ENCODE results near the gene SORL1. TPM values are rescaled to one million over a fixed set of nuclear protein-coding genes. Genes with fewer than 3 reads are reported as not detected.

SORL1 gene
- total and polyA plus RNA-seq, 2 of the 8 experiments (the other 6 are each of a cell fraction or from before 2014, with no cell fraction given): 38.1 to 65.5 TPM

DNA sequence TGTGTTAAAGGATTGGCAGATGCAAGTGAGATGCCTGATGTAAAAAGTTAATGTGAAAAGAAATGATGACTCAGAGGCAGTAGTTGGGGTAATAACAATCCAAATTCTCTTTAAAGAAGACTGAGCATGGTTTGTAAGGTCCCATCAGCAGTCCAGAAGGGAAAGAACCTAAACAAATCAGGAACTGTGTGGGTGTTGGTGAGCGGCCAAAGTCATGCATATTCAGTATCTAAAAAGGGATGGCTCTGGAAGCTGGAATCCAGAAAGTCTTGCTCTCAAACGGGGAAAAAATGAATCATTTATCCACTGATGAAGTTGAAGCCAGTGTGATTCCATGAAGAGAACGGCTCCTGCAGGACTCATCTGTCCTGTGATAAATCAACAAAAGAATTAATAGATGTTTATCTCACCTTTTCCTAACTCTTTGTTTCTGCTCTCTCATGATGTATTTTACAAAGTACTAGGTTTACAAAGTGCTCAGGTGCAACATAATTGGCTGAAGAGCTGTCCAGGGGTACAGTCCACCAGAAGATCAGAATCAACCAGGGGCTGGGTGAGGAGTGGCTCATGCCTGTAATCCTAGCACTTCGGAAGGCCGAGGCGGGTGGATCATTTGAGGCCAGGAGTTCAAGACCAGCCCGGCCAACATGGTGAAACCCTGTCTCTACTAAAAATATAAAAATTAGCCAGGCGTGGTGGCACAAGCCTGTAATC lies 21.1 kb downstream of the SORL1 start (continued):
- TF ChIP-seq BCL11A (IDR thresholded peaks at IDR 0.05; ENCODE audit: low read depth in 2 of 2, low read length in 2 of 2) (no peak), EP300 (IDR thresholded peaks at IDR 0.05; ENCODE audit: borderline replicate concordance in 1 of 2, low read depth in 2 of 2, low read length in 2 of 2) (no peak), CHD1 (IDR thresholded peaks at IDR 0.05; ENCODE audit: low read depth, low read length) (no peak), RNF2 (IDR thresholded peaks at IDR 0.05; ENCODE audit: borderline replicate concordance, low read depth, low read length, missing control alignments, poor library complexity, severe bottlenecking) (no peak), GABPA (IDR thresholded peaks at IDR 0.05; ENCODE audit: borderline replicate concordance, insufficient read depth, low read length) (no peak), RFX5 (IDR thresholded peaks at IDR 0.05; ENCODE audit: borderline replicate concordance, low read depth, low read length) (no peak), CTBP2 (IDR thresholded peaks at IDR 0.05; ENCODE audit: borderline replicate concordance, insufficient read depth, insufficient read length, low read length) (no peak), SUZ12 (IDR thresholded peaks at IDR 0.05; ENCODE audit: low read length) (no peak), TAF7 (optimal IDR thresholded peaks at IDR 0.05; ENCODE audit: borderline replicate concordance, low read depth, low read length) (no peak), POLR2AphosphoS5 (IDR thresholded peaks at IDR 0.05; ENCODE audit: low read depth, low read length) (no peak), POU5F1 (IDR thresholded peaks at IDR 0.05; ENCODE audit: low read depth, low read length) (no peak)

Measured in H1 (cell line).